Endodermal cell (in vitro differentiated cells): ENCODE data around the gene CCDC171. TPM values are rescaled to one million over a fixed set of nuclear protein-coding genes. Genes with fewer than 3 reads are reported as not detected.

Experiments
- DNase-seq: peaks from one replicate; pipeline ENCODE4 v3.0.0-alpha.2; 2017
- H3K27ac ChIP-seq: 2 replicates; pipeline ENCODE4 v1.5.1; 2013; ENCODE audit warnings: mild to moderate bottlenecking, low read depth, low read length, moderate library complexity
- H3K27me3 ChIP-seq: 2 replicates; pipeline ENCODE4 v1.6.1; 2013; ENCODE audit warnings: mild to moderate bottlenecking, low read length, moderate library complexity; ENCODE audit not compliant: insufficient read depth, control insufficient read depth, poor library complexity, severe bottlenecking
- H3K36me3 ChIP-seq: 2 replicates; pipeline ENCODE4 v1.7.0; 2013; ENCODE audit warnings: mild to moderate bottlenecking, low read length, moderate library complexity; ENCODE audit not compliant: control insufficient read depth, insufficient read depth
- H3K4me1 ChIP-seq: one replicate; pipeline ENCODE4 v1.7.0; 2013; ENCODE audit warnings: low read length; ENCODE audit not compliant: control insufficient read depth, insufficient read depth
- H3K4me3 ChIP-seq: 2 replicates; pipeline ENCODE4 v1.5.1; 2013; ENCODE audit warnings: mild to moderate bottlenecking, low read length, moderate library complexity
- H3K9ac ChIP-seq: 2 replicates; pipeline ENCODE4 v1.6.1; 2013; ENCODE audit warnings: mild to moderate bottlenecking, low read length, moderate library complexity; ENCODE audit not compliant: poor library complexity, severe bottlenecking; ENCODE audit errors: extremely low read depth
- H3K9me3 ChIP-seq: 2 replicates; pipeline ENCODE4 v1.6.1; 2013; ENCODE audit warnings: mild to moderate bottlenecking, low read length, moderate library complexity; ENCODE audit not compliant: control insufficient read depth
- H3K27ac Mint-ChIP-seq: 2 replicates; pipeline ENCODE4 v1.8.0; 2020; ENCODE audit warnings: mixed read lengths
- H3K27me3 Mint-ChIP-seq: 2 replicates; pipeline ENCODE4 v1.8.0; 2021; ENCODE audit warnings: mild to moderate bottlenecking, mixed read lengths; ENCODE audit not compliant: insufficient read depth
- H3K36me3 Mint-ChIP-seq: 2 replicates; pipeline ENCODE4 v1.8.0; 2020; ENCODE audit warnings: low read depth, mixed read lengths
- H3K4me1 Mint-ChIP-seq: 2 replicates; pipeline ENCODE4 v1.8.0; 2020; ENCODE audit warnings: mixed read lengths
- H3K4me3 Mint-ChIP-seq: 2 replicates; pipeline ENCODE4 v1.8.0; 2020; ENCODE audit warnings: mild to moderate bottlenecking, moderate library complexity, mixed read lengths
- H3K9me3 Mint-ChIP-seq: 2 replicates; pipeline ENCODE4 v1.8.0; 2020; ENCODE audit warnings: mild to moderate bottlenecking, mixed read lengths
- WGBS, 2 experiments: methylation state at CpG; one replicate each; pipeline versions ENCODE4 v1.1.5 to v1.1.7; 2013; ENCODE audit warnings: missing lambda C conversion rate in 2 of 2, mixed read lengths in 1 of 2; ENCODE audit not compliant: insufficient coverage in 1 of 2, insufficient read length in 1 of 2; 5-methylcytosine and 5-hydroxymethylcytosine counted together
- total RNA-seq, 2 donors: library from RNA; stranded (reverse); fragmentation: NEBNext Ultra II Directional in 1 of 2; extraction: Animal tissue kit (Norgen Biotek cat#: 25700) in 1 of 2; gene quantifications; 2 replicates in 1 of 2; 3 replicates in 1 of 2; pipeline ENCODE4 v1.2.1, GENCODE V29; 2021
- TF ChIP-seq, protein P1 (sequence below): fragments of 200-600 bp; sonication (generic); conservative IDR thresholded peaks from 2 replicates; pipeline ENCODE4 v1.5.0; 2021; ENCODE audit warnings: antibody characterized with exemption, mild to moderate bottlenecking

CCDC171 gene
- total RNA-seq, 2 donors from 2014 or later: 6.3 to 6.8 TPM

DNA sequence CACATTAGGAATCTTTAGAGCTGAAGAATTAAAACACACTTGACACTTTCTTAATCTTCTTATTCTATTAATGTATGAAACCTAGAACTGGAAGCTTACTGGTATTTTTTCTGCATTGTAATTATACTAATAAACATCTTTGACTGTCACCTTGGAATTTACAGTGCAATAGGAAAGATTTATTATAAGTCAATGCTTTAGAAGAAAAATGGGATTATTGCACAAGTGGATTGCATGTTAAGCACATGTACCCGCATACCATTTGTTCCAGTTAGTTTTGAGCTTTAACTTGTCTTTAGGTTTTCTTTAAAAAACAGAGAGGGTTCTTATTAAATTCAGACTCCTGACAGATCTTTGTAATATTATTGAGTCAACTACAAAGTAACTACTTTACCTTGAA lies 278.5 kb downstream of the CCDC171 start:
- 93 to 100% methylated on average over 1 of the region's 1 CpG for WGBS, 2 experiments
- no peaks in the 10 kb centered on the region for H3K27me3 ChIP-seq
- H3K36me3 ChIP-seq: no peaks in the 10 kb centered on the region
- TF ChIP-seq, protein P1, sequence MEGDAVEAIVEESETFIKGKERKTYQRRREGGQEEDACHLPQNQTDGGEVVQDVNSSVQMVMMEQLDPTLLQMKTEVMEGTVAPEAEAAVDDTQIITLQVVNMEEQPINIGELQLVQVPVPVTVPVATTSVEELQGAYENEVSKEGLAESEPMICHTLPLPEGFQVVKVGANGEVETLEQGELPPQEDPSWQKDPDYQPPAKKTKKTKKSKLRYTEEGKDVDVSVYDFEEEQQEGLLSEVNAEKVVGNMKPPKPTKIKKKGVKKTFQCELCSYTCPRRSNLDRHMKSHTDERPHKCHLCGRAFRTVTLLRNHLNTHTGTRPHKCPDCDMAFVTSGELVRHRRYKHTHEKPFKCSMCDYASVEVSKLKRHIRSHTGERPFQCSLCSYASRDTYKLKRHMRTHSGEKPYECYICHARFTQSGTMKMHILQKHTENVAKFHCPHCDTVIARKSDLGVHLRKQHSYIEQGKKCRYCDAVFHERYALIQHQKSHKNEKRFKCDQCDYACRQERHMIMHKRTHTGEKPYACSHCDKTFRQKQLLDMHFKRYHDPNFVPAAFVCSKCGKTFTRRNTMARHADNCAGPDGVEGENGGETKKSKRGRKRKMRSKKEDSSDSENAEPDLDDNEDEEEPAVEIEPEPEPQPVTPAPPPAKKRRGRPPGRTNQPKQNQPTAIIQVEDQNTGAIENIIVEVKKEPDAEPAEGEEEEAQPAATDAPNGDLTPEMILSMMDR: no peak
- no peaks in the 10 kb centered on the region for H3K36me3 Mint-ChIP-seq
- DNase-seq: no peak
- H3K9me3 Mint-ChIP-seq: no peaks in the 10 kb centered on the region
- H3K4me1 ChIP-seq: no peaks in the 10 kb centered on the region
- no peak overlapping the region for H3K4me3 ChIP-seq
- H3K27me3 Mint-ChIP-seq: no peaks in the 10 kb centered on the region
- no peak overlapping the region for H3K27ac Mint-ChIP-seq
- no peak overlapping the region for H3K9ac ChIP-seq
- no peak overlapping the region for H3K4me3 Mint-ChIP-seq
- no peaks in the 10 kb centered on the region for H3K4me1 Mint-ChIP-seq
- no peak overlapping the region for H3K27ac ChIP-seq
- no peaks in the 10 kb centered on the region for H3K9me3 ChIP-seq

DNA sequence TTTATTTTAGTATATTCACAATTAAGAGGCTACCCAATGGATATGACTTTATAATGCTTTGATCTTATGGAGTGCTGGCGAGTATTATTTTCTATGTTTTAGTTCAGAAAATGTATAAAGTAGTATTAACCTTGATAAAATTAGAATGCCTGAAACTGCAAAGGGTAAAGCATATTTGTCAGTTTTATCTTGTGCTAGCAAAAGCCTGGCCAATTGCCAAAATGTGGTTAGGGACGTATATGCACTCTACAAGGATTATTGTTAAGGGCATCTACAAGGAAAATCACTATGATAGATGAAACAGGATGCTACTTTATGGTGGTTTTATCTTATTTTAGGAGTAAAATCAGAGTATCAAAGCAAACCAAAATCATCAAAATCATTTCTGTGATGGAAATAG lies 281.7 kb downstream of the CCDC171 start:
- Mint-ChIP-seq H3K4me3 (no peak overlapping the region), H3K27me3 (no peaks in the 10 kb centered on the region), H3K4me1 (no peaks in the 10 kb centered on the region), H3K9me3 (no peaks in the 10 kb centered on the region), H3K27ac (no peak overlapping the region), H3K36me3 (no peaks in the 10 kb centered on the region)
- no peaks in the 10 kb centered on the region for H3K27me3 ChIP-seq
- H3K36me3 ChIP-seq: no peaks in the 10 kb centered on the region
- TF ChIP-seq, protein P1: no peak
- no peak for DNase-seq
- H3K9me3 ChIP-seq: no peaks in the 10 kb centered on the region
- no peak overlapping the region for H3K4me3 ChIP-seq
- no peaks in the 10 kb centered on the region for H3K4me1 ChIP-seq
- H3K27ac ChIP-seq: no peak overlapping the region
- WGBS, 2 experiments: 86 to 100% methylated on average over 1 to 2 of the region's 2 CpGs
- no peak overlapping the region for H3K9ac ChIP-seq

DNA sequence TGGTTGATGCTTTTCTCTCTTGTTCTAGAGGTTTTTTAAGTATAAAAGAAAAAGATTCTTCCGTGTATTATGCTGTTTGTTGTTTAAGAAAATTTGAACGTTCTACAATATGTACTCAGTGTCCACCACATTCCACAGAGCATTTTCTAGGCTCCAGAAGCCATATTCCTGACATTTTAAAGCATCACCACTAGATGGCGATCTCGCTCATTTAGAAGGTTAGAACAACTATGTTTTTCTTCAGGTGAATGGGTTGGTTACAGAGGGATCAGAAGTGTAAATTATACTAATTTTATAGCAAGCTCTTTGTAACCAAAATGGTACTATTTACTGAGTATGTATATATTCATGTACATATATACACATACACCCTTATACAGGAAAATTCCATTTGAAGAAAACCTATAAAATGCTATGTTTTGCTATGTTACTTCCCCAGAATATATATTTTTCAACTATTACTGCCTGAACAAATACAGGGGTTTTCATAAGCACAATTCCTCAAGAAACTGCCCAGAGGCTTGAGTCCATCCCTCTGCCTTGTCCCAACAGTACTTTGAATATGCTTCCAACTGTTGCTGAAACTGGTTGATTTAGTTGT lies 284.3 kb downstream of the CCDC171 start:
- Histone ChIP-seq H3K4me3 (no peak overlapping the region), H3K27ac (no peak overlapping the region), H3K9me3 (no peaks in the 10 kb centered on the region), H3K27me3 (no peaks in the 10 kb centered on the region), H3K9ac (no peak overlapping the region), H3K4me1 (no peaks in the 10 kb centered on the region), H3K36me3 (no peaks in the 10 kb centered on the region)
- WGBS, 2 experiments: 13% methylated on average over 4 of the region's 4 CpGs; no CpG with 5 or more reads in 1 of the 2 experiments
- TF ChIP-seq, protein P1: peak; percentile 87
- H3K27ac Mint-ChIP-seq: no peak overlapping the region
- DNase-seq: no peak
- H3K36me3 Mint-ChIP-seq: no peaks in the 10 kb centered on the region
- H3K4me3 Mint-ChIP-seq: no peak overlapping the region
- H3K4me1 Mint-ChIP-seq: no peaks in the 10 kb centered on the region
- H3K9me3 Mint-ChIP-seq: no peaks in the 10 kb centered on the region
- no peaks in the 10 kb centered on the region for H3K27me3 Mint-ChIP-seq
